Activated CD8-positive, alpha-beta memory T cell treated with anti-CD3 and anti-CD28 coated beads, Interleukin-2, amount 50 U/mL, for 24 hours (primary cell): ENCODE measurements around the gene MAP3K10.
"Not testable (repeated sequence)": the region's sequence is repeated elsewhere in the genome, so short reads cannot be mapped to it uniquely, and the experiment has no call there.

ENCODE experiments used
- DNase-seq: peaks from one replicate; pipeline ENCODE4 v3.0.0-alpha.2; 2020; ENCODE audit errors: extremely low read depth

MAP3K10 gene

DNA sequence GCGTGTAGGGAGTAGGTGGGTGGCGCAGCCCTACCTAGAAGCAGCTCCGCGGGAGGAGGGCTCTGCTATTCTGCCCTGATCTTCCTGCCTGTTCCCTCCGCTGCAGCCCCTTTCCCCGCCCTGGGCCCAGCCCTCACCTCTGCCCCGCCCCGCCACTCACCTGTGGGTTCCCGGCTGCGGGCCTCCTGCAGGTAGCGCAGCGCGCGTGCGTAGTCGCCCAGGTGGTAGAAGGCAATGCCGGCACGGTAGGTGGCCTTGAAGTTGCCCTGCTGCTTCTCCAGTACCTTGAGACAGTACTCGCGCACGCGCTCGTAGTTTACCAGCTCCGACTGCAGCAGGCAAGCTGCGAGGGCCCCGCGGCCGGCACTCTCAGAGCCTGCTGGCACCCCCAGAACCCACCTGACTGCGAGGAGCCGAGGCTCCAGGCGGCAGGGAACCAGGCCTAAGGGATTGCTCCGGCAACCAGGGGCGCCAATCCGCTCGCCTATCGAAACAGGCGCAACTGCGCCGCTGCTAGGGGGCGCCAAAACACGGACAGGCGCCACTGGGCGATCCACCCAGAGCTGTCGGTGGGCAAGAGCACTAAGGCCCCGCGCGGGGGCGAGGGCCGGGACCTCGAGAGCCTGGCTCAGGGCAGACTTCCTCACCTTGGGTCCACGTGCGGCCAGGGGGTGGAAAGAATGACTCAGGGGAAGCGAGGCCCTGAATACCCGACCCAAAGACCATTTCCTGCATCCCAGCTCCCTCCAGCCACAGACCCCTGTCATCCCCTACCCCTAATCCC lies 26.0 kb downstream of the MAP3K10 start:
- no peak for DNase-seq

DNA sequence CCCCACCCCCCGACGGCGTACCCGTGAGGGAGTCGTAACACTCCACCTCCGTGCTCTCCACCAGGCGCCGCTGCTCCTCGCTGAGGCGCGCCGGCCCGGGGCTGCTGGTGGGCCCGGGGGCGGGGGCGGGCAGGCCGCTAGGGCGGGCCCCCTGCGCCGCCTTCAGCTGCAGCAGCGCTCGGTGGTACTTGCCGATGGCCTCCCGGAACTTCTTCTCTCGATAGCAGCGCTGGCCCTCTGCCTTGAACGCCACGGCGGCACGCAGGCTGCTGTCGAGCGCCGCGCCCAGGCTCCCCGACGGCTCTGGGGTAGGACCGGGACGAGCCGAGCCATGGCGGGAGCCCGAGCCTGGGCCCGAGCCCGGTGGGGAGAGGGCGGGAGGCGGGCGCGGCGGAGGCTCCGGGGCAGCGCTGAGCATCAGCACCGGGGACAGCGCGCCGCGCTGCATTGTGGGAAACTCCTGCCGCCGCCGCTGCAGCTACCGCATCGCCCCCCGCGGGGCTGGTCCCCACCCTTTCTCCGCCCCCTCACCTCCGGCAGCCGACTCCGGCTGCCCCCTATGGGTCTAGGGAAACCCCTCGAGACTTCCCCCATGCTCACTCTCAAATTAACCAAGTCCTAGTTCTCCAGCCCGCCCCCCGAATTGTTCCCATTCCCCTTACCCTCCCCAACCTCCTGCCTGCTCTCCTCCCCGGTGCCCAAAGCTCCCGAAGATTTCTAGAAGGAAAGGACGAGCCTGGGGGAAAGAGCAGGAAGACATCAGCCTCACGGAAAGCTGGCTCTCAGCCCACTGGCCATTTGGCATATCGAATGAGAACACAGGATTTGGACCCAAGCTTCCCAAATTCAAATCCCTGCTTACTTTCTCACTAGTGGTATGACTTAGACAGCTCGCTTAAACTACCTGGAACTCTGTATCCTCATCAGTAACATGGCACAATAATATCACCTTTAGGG lies 27.0 kb downstream of the MAP3K10 start, which contains the start of gene TTC9B:
Gene TTC9B, minus strand, starts transcription at position 451 of the 957 bp plus-strand sequence. Its CDS starts 3 bp downstream, at position 448.
- DNase-seq = no peak

DNA sequence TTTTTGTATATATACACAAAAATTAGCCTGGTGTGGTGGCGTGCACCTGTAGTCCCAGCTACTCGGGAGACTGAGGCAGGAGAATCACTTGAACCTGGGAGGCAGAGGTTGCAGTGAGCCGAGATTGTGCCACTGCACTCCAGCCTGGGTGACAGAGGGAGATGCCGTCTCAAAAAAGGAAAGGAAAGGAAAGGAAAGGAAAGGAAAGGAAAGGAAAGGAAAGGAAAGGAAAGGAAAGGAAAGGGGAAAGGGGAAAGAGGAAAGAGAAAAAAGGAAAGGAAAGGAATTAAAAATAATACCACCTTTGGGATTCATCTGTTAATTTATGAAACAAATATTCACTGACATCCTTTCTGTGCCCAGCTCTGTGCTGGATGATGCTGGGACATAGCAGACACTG lies 27.8 kb downstream of the MAP3K10 start:
- DNase-seq = not testable (repeated sequence)

DNA sequence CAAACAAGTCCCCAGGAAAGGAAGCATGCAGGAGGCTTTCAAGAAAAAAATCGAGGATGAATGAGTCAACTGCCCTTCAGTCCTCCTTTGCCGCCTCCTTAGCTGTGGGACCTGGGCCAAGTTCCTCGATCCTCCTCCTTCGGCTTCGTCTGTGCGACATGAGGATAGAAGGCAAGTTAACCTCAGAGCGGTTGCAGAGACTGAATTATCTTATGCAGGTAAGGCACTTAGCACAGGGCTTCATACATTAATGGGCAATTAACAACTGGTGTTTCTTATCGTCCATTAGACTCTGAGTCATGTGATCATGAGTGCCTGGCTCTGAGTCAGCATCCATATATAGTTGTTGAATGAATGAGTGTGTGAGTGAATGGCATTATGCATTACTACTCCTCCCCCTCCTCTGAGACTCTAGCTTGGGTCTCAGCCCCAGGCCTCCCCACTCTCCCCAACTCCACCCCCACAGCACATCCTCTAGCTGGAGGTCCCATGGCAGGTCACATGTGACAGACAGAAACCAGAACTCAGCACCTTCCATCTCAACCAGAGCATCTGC lies 28.6 kb downstream of the MAP3K10 start:
- DNase-seq = no peak

DNA sequence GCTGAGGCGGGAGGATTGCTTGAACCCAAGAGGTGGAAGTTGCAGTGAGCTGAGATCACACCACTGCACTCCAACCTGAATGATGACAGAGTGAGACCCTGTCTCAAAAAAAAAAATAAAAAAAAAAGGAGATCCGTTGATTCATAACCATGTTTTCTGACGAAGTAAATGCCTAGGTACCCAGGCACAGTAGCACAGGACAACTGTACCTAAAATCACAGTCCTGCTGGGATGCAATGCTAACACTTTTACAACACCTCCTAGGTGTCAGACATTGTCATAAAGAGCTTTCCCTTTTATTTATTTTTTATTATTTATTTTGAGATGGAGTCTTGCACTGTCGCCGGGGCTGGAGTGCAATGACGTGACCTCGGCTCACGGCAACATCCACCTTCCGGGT lies 29.4 kb downstream of the MAP3K10 start:
- no peak for DNase-seq

DNA sequence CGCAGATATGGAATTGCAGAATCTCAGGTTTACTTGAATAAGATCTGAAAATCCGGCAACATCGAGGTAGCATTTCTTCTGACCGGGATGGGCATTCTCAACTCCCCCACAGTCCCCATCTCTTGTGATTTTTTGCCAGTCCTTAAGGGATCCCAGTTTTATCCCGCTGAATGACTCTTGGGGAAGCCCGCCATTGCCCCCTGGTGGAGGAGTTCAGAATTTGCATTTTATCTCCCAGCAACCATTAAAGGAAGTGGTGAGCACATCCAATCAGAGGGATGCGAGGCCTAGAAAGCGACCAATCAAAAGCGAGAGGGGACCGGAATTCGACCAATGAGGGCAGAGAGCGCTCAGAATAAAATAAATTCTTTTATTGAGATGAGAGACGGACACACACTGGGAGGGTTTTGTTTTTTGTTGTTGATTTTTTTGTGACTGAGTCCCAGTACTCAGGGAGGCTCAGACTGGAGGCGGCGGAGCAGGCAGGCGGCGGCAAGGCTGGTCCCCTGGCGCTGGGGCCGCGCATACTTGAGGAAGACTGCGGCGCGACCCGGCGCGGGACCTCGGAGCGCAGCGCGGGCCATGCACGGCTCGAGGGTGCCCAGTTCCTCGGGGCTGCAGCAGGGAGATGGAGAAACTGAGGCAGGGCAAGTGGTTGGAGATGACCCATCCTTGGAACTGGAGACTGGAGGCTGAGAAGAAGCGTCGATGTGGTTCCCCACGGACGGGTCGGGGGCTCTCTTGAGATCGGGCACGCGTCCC lies 30.8 kb downstream of the MAP3K10 start:
- DNase-seq = peak; percentile 31

DNA sequence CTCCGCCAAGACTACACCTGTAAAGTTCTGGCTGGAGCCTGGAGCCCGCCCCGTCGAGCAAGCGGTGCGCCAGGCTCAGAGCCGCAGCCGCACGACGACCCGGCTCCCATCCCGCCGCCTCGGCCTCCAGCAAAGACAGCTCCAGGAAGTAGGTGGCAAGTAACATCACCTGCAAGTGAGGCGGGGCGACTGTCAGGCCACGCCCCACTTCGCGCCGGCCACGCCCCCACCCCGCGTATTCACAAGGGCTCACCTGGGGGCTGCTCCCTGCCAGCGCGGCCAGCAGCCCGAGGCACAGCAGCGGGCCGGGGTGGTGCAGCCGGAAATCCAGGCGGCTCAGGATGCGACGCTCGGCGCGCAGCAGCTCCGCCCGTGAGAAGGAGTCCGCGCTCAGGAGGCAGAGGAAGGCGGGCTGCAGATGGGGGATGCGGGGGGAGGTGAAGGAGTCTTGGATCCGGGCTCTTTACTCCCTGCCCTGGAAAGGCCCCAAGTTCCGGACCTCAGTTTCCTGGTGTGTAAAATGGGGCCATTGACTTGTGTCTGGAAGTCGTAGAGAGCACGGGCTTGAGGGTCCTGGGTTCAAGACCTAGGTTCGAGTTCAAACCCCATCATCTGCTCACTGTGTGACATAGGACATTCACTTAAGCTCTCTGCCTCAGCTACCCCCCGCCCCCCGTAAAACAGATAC lies 32.1 kb downstream of the MAP3K10 start:
- no peak for DNase-seq

DNA sequence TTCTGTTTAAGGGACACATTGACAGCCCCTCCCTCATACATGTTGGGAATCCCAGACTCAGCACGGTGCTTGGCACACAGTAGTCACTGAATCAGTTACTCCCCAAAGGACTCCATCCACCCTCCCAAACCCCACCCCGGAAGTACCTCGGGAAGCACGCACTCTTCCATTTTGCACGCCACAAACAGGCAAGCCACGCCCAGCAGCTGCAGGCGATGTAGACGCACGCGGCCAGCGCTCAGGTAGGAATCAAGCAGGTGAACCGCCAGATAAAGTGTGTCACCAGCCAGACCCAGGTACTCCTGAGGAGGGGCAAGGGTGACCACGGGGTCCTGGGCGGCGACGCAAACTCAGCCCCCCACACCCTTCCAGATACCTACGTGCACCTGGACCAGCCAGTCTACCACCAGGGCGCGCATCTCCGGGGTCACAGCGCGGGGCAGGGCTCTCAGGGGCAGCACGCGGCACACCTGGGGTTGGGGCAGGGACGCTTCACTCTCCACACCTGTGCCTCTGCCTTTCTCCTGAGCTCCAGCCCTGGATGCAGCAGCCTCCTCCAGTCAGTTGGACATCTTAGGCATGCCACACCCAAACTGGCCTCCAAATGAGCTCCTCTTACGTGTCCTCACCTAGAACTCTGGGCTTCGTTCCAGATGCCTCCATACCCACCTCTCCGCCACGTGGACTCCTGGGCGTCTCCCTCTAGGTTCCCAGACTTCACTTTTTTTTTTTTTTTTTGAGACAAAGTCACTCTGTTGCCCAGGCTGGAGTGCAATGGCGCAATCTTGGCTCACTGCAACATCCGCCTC lies 33.3 kb downstream of the MAP3K10 start:
- no peak for DNase-seq

DNA sequence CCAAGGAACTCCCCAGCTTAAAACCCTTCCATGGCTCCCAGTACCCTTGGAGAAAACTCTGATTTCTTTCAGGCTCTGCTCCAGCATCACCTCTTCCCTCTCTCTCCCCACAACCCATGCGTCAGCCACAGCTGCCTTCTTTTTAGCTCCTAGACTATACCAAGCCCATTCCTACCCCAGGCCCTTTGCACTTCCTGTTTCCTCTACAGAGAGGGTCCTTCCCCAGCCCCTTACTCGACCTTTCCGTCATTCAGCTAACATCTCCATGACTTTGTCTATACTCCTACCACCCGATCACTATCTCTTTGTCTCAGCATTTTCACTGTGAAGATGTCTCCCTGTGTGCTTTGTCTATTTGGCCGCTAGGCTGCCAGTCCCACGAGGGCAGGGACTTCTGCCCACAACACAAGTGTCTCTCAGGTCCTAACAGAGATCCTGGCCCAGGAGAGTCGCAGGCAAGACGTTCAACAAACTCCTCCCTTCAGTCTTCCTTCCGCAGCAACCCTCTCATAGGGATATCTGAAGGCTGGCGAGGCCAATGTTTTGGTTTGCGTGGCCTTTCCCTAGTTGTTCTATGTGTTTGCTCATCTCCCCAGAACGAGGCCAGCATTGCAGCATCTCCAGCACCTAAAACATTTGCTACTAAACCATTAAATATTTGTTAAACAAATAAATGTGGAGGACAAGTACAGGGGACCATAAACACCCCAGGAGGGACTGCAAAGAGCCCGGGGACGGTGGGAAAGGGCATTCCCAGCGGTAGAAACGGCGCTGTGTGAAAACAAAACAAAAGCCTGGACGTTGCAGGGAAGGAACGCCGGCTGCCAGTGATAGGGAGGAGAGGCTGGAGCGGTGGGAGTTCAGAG lies 34.4 kb downstream of the MAP3K10 start:
- DNase-seq = no peak

DNA sequence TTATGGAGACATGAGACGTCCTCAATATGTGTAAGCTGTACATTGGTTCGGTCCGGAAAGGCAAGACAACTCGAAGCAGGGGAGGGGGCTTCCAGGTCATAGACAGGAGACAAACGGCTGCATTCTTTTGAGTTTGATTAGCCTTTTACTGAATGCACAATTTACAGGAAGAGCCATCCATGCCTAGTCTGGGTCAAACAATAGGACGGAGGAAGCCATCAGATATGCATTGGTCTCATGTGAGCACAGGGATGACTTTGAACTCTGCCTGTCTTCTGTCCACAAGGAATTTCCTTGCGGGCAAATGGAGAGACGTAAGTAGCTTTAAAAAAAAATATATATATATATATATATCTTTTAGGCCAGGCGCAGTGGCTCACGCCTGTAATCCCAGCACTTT lies 37.1 kb downstream of the MAP3K10 start:
- no peak for DNase-seq

DNA sequence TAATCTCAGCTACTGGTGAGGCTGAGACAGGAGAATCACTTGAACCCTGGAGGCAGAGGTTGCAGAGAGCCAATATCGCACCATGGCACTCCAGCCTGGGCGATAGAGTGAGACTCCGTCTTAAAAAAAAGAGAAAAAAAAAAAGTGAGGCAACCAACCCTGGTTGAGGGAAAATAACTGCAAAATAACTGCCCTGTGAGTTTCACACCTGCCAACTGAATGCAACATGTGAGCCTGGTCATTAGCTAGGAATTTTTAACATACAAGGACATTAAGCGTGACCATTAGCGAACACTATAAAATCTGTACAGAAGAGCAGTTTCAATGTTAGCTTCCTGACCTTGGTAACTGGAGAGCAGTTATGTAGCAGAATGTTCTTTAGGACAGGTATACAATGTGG lies 37.6 kb downstream of the MAP3K10 start:
- DNase-seq = no peak

DNA sequence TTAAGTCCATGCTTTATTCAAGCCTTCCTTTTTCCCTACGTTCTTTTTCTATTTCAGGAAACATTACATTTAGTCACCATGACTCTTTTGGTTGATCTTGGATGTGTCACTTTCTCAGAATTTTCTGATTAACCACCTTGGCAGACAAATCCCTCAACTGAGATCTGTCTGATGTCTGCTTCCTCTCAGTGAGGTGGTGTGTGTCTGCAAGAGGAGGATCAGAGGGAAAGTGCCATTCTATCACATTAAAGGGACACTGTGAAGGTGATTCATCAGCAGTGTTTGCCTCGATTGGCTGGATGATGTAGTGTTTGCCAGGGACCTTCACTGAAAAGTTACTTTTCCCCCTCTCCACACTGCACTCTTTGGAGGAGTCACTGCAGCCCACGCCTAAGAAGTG lies 38.3 kb downstream of the MAP3K10 start:
- no peak for DNase-seq

DNA sequence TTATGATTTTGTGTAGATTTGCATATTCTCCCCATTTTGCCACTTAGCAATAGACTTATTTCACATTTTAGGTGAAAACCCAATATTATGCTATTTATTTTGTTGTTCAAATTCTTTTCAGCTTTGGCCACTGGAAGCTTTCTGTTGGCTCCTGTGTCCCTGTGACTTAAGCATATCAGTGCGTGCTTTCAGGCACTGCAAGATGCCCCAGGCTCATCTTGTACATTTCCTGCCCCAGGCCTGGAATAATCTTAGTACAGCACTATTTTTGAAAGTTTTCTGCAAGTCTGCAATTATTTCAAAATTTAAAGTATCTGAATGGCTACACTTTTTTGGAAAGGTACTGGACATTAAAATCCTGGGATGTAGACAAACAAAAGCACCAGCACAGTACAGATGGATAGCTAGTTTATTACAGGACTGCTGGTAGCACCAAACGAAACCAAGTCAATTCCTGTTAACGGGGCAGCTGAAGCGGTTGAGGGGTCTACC lies 38.7 kb downstream of the MAP3K10 start:
- DNase-seq = no peak

DNA sequence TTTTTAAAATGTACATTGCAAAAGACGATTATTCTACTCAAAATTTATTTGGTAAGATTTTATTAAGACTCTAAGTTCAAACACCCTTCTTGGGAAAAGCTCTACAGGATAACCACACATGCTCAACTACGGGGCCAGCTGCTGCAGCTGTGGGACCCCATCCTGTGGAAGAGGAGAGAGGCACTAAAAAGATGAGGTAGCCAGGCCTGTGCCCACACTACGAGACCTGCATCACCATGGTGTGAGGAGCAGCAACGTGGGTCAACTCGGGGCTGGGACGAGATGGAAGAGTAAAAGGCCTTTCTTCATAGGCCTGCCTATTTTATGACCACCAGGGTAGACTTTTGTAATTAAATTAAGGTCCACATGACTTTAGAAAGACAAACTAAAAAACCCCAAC lies 39.8 kb downstream of the MAP3K10 start:
- DNase-seq = no peak

DNA sequence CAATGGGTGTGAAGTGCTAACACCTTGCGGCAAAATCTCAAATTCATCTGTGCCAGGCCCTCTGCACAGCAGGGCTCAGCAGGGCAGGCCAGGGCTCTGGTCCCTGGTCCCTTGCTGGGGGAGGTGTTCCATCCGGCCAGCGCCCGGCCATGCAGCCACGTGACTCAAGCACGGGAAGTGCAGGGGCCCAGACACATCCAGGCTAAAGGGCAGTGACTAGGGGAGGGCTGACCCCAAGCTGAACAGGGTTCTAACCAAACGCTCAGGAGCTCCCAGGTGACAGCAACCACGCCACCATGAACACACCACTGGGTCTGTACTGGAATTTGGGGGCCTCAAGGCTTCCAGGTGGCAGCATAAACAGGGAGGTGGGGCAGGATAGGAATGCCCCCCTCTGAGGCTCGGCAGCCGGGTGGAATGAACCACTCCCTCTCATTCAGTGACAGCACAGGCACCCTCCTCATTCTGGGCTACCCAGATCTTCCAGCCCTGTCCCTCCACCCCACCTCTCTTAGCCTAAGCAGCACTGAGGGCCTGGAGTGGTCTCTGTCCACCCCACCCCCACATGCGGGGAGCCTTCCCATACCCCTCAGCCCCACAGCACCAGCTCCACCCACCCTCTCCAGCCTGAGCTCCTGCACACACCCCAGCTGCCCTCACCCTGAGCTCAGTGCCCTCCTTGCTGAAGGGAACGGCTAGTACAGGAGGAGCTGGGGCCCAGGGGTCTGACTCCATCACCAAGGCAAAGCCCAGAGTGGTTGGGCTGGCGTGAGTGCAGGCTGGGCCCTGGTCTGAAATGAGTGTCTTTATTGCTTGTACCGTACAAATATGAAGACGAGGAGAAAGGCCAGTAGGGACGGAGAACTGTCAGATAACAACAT lies 40.6 kb downstream of the MAP3K10 start:
- no peak for DNase-seq

DNA sequence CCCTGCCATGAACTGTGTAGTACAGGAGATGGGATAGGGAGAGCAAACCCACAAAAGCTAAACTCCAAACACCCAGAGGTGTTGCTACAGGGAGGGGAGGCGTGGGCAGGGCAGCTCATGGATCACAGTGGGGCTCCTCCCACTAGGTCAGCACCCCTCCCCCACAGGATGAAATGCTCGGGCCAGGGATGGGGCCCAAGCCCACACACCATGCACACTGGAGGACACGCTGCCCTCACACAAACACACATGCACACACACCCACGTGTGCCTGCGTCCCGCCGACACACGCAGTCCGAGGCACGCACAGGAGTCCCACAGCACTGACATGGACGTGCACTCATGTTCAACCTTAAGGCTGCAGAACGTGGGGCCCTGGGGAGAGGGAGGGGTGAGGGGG lies 41.3 kb downstream of the MAP3K10 start:
- no peak for DNase-seq

DNA sequence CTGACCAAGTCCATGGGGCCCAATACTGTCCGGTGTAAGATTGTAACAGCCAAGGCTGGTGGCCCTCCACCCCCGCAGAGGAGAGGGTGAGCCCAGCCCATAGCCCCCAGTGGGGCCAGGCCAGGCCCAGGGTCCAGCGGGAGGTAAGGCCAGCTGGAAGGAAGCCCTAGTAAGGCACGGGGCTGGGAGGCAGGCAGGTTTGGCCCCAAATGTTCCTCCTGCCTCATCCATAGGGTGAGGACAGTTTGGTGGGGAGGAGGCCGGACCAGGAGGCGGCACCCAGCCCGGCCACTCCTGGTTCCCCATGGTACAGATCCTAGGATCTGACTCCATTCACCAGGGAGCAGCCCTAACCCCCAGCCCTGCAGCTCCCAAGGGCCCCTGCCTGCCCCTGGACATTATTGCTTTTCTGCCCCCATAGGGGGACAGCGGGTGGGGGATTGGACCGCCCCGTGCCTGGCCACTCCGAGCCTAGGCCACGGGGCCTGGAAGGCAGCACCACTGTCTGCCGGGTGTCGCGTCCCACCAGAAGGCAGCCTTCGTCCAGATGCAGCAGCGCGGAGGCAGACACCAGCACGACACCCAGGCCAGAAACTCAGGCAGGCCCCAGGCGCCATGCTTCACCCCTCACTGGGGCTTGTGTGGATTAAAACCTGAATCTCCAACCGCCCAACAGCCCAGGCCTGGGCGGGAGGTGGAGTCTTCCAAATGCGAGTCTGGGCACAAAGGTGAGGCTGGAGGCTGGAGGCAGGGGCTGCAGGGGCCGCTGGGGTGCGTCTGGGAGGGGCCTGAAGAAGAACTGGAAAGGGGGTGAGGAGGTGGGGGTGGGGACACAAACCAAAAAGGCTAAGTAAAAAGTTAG lies 42.0 kb downstream of the MAP3K10 start:
- DNase-seq = no peak
